WTC11 (cell line): ENCODE measurements around the gene KDM6B.

Source experiments
- CTCF ChIP-seq: fragments of 200-600 bp; IDR thresholded peaks from 2 replicates; pipeline ENCODE4 v1.8.0; 2022; ENCODE audit warnings: antibody characterized with exemption
- E2F1 ChIP-seq: sonication (generic); formaldehyde crosslinking; IDR thresholded peaks from 2 replicates; pipeline ENCODE4 v1.8.0; 2022; ENCODE audit warnings: mild to moderate bottlenecking, missing genetic modification reagents
- HMGXB4 ChIP-seq: sonication (generic); formaldehyde crosslinking; IDR thresholded peaks from 2 replicates; pipeline ENCODE4 v1.8.1; 2023; ENCODE audit warnings: mild to moderate bottlenecking, moderate library complexity, missing genetic modification reagents

- no peak for TF ChIP-seq CTCF
- no peak for TF ChIP-seq HMGXB4 (CRISPR knock-in tag)
- TF ChIP-seq E2F1: no peak
These were observed 20.2 kb downstream of the KDM6B start for GRCh38 chr17:7854078-7854777.
